H1 (cell line): Measurements from ENCODE around the gene FEM1C. TPM values are rescaled to one million over a fixed set of nuclear protein-coding genes. Genes with fewer than 3 reads are reported as not detected.

Experiments used
- CTCF ChIA-PET: fragments of 300-600 bp; sonication (Branson Sonifier 250); formaldehyde crosslinking; loops from one replicate; lab custom pipeline; 2021; ENCODE audit not compliant: partially characterized antibody; lab: Charles Lee
- POLR2A ChIA-PET: fragments of 300-600 bp; sonication (Branson Sonifier 250); formaldehyde crosslinking; loops from one replicate; lab custom pipeline; 2021; ENCODE audit warnings: inconsistent platforms; ENCODE audit not compliant: partially characterized antibody; lab: Charles Lee
- DNase-seq, 2 experiments: peaks; one replicate each; pipeline versions ENCODE4 v3.0.0 to v3.0.0-alpha.2; 2010 to 2022; ENCODE audit warnings: low spot score in 2 of 2, low read depth in 1 of 2, mixed read lengths in 1 of 2
- FAIRE-seq: peaks from 2 replicates; lab custom pipeline; 2011; peaks lifted over from hg19 to GRCh38; lab: Jason Lieb, UNC
- H2AFZ ChIP-seq: 2 replicates; pipeline ENCODE4 v1.8.1; 2012; ENCODE audit warnings: low read length, inconsistent platforms
- H2AK5ac ChIP-seq: 2 replicates; pipeline ENCODE4 v1.6.1; 2013; ENCODE audit warnings: low read depth, low read length
- H2BK120ac ChIP-seq: replicated peaks from 2 replicates; pipeline ENCODE3; 2013; ENCODE audit warnings: low read depth, low read length, inconsistent platforms
- H2BK12ac ChIP-seq: 2 replicates; pipeline ENCODE4 v1.6.1; 2013; ENCODE audit warnings: low read depth, low read length
- H2BK15ac ChIP-seq: 2 replicates; pipeline ENCODE4 v1.6.1; 2013; ENCODE audit warnings: low read length
- H2BK20ac ChIP-seq: 2 replicates; pipeline ENCODE4 v1.6.1; 2013; ENCODE audit warnings: low read length
- H2BK5ac ChIP-seq: 2 replicates; pipeline ENCODE4 v1.6.1; 2013; ENCODE audit warnings: low read depth, low read length
- H3K14ac ChIP-seq: 2 replicates; pipeline ENCODE4 v1.6.1; 2013; ENCODE audit warnings: inconsistent platforms; ENCODE audit not compliant: insufficient read length
- H3K18ac ChIP-seq: 2 replicates; pipeline ENCODE4 v1.6.1; 2013; ENCODE audit warnings: low read length; ENCODE audit errors: extremely low read depth
- H3K23ac ChIP-seq: 2 replicates; pipeline ENCODE4 v1.6.1; 2013; ENCODE audit warnings: inconsistent platforms; ENCODE audit not compliant: insufficient read length
- H3K23me2 ChIP-seq: 2 replicates; pipeline ENCODE4 v1.6.1; 2013; ENCODE audit warnings: low read depth, low read length
- H3K27ac ChIP-seq: 2 replicates; pipeline ENCODE4 v1.6.1; 2011; ENCODE audit warnings: low read depth, low read length, inconsistent platforms
- H3K27me3 ChIP-seq, 4 experiments: replicated peaks in 1 of 4; 1 replicate in 1 of 4; 2 replicates in 3 of 4; pipeline versions ENCODE4 v1.6.1 to v1.8.1; 2011 to 2013; ENCODE audit warnings: low read length in 3 of 4, mild to moderate bottlenecking in 3 of 4, inconsistent platforms in 2 of 4, mixed read lengths in 2 of 4, moderate library complexity in 1 of 4; ENCODE audit not compliant: control insufficient read depth in 3 of 4, insufficient read depth in 3 of 4; ENCODE audit errors: extremely low read depth in 1 of 4
- H3K36me3 ChIP-seq, 4 experiments: 2 replicates each; pipeline versions ENCODE4 v1.6.1 to v1.8.1; 2011 to 2013; ENCODE audit warnings: mild to moderate bottlenecking in 4 of 4, low read length in 3 of 4, moderate library complexity in 2 of 4, control low read depth in 1 of 4, inconsistent platforms in 1 of 4; ENCODE audit not compliant: insufficient read depth in 4 of 4, control insufficient read depth in 2 of 4
- H3K4ac ChIP-seq: replicated peaks from 2 replicates; pipeline ENCODE3; 2013; ENCODE audit warnings: low read length, low read depth, mixed read lengths, inconsistent platforms; ENCODE audit not compliant: insufficient read length
- H3K4me1 ChIP-seq, 4 experiments: replicated peaks in 1 of 4; 1 replicate in 1 of 4; 2 replicates in 3 of 4; pipeline versions ENCODE4 v1.6.1 to v1.8.1; 2011 to 2013; ENCODE audit warnings: low read length in 3 of 4, inconsistent platforms in 2 of 4, mixed read lengths in 1 of 4; ENCODE audit not compliant: insufficient read depth in 4 of 4, control insufficient read depth in 3 of 4
- H3K4me2 ChIP-seq, 2 experiments: 2 replicates each; pipeline versions ENCODE4 v1.6.1 to v1.8.1; 2011 to 2013; ENCODE audit warnings: low read depth in 2 of 2, low read length in 2 of 2, control low read depth in 1 of 2, inconsistent platforms in 1 of 2, mild to moderate bottlenecking in 1 of 2; ENCODE audit not compliant: insufficient read depth in 1 of 2
- H3K4me3 ChIP-seq, 4 experiments: fragments of 200-600, 300-600 bp in 1 of 4; sonication (generic), shearing (Covaris generic), sonication (Bioruptor Twin) in 1 of 4; 2 replicates each; pipeline versions ENCODE4 v1.5.1 to v1.8.1; 2011 to 2016; ENCODE audit warnings: low read length in 4 of 4, low read depth in 3 of 4, control low read depth in 2 of 4, inconsistent platforms in 2 of 4, mild to moderate bottlenecking in 2 of 4, mixed read lengths in 1 of 4, moderate library complexity in 1 of 4; ENCODE audit not compliant: insufficient read depth in 2 of 4; ENCODE audit errors: extremely low read depth in 1 of 4
- H3K56ac ChIP-seq: replicated peaks from 2 replicates; pipeline ENCODE3; 2013; ENCODE audit warnings: low read depth, mild to moderate bottlenecking, mixed read lengths, low read length, inconsistent platforms; ENCODE audit not compliant: insufficient read length
- H3K79me1 ChIP-seq: 2 replicates; pipeline ENCODE4 v1.6.1; 2013; ENCODE audit warnings: low read depth, low read length, control low read depth
- H3K79me2 ChIP-seq, 2 experiments: 2 replicates each; pipeline versions ENCODE4 v1.6.1 to v1.8.1; 2012 to 2013; ENCODE audit warnings: low read length in 2 of 2, mild to moderate bottlenecking in 2 of 2, inconsistent platforms in 1 of 2; ENCODE audit not compliant: insufficient read depth in 2 of 2, control insufficient read depth in 1 of 2
- H3K9ac ChIP-seq, 4 experiments: replicated peaks in 1 of 4; 1 replicate in 1 of 4; 2 replicates in 3 of 4; pipeline versions ENCODE4 v1.6.1 to v1.8.1; 2011 to 2013; ENCODE audit warnings: low read depth in 3 of 4, low read length in 3 of 4, control low read depth in 2 of 4, mild to moderate bottlenecking in 2 of 4, moderate library complexity in 2 of 4, inconsistent platforms in 1 of 4; ENCODE audit errors: extremely low read depth in 1 of 4
- H3K9me3 ChIP-seq, 2 experiments: 2 replicates each; pipeline versions ENCODE4 v1.6.1 to v1.8.1; 2012 to 2013; ENCODE audit warnings: mild to moderate bottlenecking in 2 of 2, moderate library complexity in 2 of 2, control low read depth in 1 of 2, inconsistent platforms in 1 of 2, low read depth in 1 of 2, low read length in 1 of 2, mixed read lengths in 1 of 2; ENCODE audit not compliant: insufficient read depth in 2 of 2
- H4K20me1 ChIP-seq, 2 experiments: replicated peaks in 1 of 2; 2 replicates each; pipeline versions ENCODE3 to v1.8.1; 2011 to 2013; ENCODE audit warnings: inconsistent platforms in 2 of 2, low read length in 2 of 2, mild to moderate bottlenecking in 1 of 2; ENCODE audit not compliant: insufficient read depth in 2 of 2, control insufficient read depth in 1 of 2
- H4K5ac ChIP-seq: 2 replicates; pipeline ENCODE4 v1.6.1; 2013; ENCODE audit warnings: low read length, low read depth, mixed read lengths, inconsistent platforms; ENCODE audit not compliant: insufficient read length
- H4K8ac ChIP-seq: 2 replicates; pipeline ENCODE4 v1.8.0; 2013; ENCODE audit warnings: mild to moderate bottlenecking, moderate library complexity, low read length, inconsistent platforms; ENCODE audit not compliant: insufficient read depth; ENCODE audit errors: extremely low read depth
- H4K91ac ChIP-seq: replicated peaks from 2 replicates; pipeline ENCODE3; 2013; ENCODE audit warnings: low read length, mixed read lengths, inconsistent platforms; ENCODE audit not compliant: insufficient read length
- ATF3 ChIP-seq: IDR thresholded peaks from 2 replicates; pipeline ENCODE4 v1.6.1; 2011; ENCODE audit warnings: low read depth, mild to moderate bottlenecking, low read length; ENCODE audit not compliant: insufficient read depth
- YY1 ChIP-seq: IDR thresholded peaks from 2 replicates; pipeline ENCODE4 v1.6.1; 2011; ENCODE audit warnings: low read depth, mild to moderate bottlenecking, low read length
- WGBS, 2 experiments: shearing (Covaris generic) in 1 of 2; methylation state at CpG; one replicate each; pipeline versions ENCODE4 v1.1.6 to v1.1.7; 2013 to 2015; ENCODE audit warnings: low lambda C conversion rate in 2 of 2, mixed read lengths in 2 of 2, inconsistent platforms in 1 of 2, low coverage in 1 of 2, missing lambda C conversion rate in 1 of 2; ENCODE audit not compliant: insufficient replicate concordance in 2 of 2, insufficient coverage in 1 of 2, insufficient read length in 1 of 2; ENCODE audit errors: extremely low coverage in 1 of 2, missing lambda C conversion rate in 1 of 2; 5-methylcytosine and 5-hydroxymethylcytosine counted together
- polyA plus RNA-seq, 7 experiments: library from polyadenylated mRNA; depleted of rRNA in 3 of 7; stranded (reverse) in 5 of 7; unstranded in 2 of 7; fragments of >200 nt in 5 of 7; fragments of 200-250 nt in 2 of 7; gene quantifications; 1 replicate in 5 of 7; 2 replicates in 1 of 7; 4 replicates in 1 of 7; pipeline versions ENCODE4 v1.2.1 to v1.2.3, GENCODE V29; 2011 to 2013; ENCODE audit warnings: missing spikeins in 2 of 7, mixed read lengths in 2 of 7
- total RNA-seq: library from RNA; stranded (reverse); fragmentation: NEBNext Ultra II Directional; extraction: Animal tissue kit (Norgen Biotek cat#: 25700); gene quantifications from 2 replicates; pipeline ENCODE4 v1.2.1, GENCODE V29; 2021

The FEM1C gene
- total and polyA plus RNA-seq, 2 of the 8 experiments (the other 6 are each of a cell fraction or from before 2014, with no cell fraction given) = 4.4 to 17.7 TPM

- H3K23ac ChIP-seq = no peak overlapping the region
- H3K4ac ChIP-seq = no peak overlapping the region
- H3K56ac ChIP-seq = no peak overlapping the region
- H2AK5ac ChIP-seq = no peak overlapping the region
- H3K23me2 ChIP-seq = peaks cover 6% of the 10 kb centered on the region
- H3K9me3 ChIP-seq = peaks cover 9 to 15% of the 10 kb centered on the region in 2 experiments
- ChIA-PET POLR2A (interaction anchor here (0.6 to 3.2 kb wide), 8 partner anchors 12 to 247 kb away, joined by 3 to 18 read pairs (median 4); partner anchors contain the start of gene CCDC112), CTCF (interaction anchor here (0.8 to 1.2 kb wide), 3 partner anchors 8 to 305 kb away, joined by 3 read pairs; no protein-coding TSS in a partner anchor)
- no peak for TF ChIP-seq ATF3
- 0 out of 2 replicates have a peak, but pooled peaks have one; percentile 46 for TF ChIP-seq YY1
- H2BK120ac ChIP-seq = no peak overlapping the region
- H2BK15ac ChIP-seq = no peak overlapping the region
- no peak overlapping the region for H2AFZ ChIP-seq
- H4K20me1 ChIP-seq = peaks cover 8 to 20% of the 10 kb centered on the region in 2 experiments
- H3K27ac ChIP-seq = no peak overlapping the region
- H3K14ac ChIP-seq = no peak overlapping the region
- peak overlapping the region; percentile 81 to 97 (median 90); a peak in 7 of 8 replicates for H3K4me3 ChIP-seq
- no peak overlapping the region for H2BK20ac ChIP-seq
- peak overlapping the region in 3 of 4 experiments; percentile 35 to 96 (median 43); a peak in 4 of 7 replicates for H3K9ac ChIP-seq
- peak overlapping the region; percentile 89 to 97 for H3K4me2 ChIP-seq
- H4K91ac ChIP-seq = no peak overlapping the region
- H3K36me3 ChIP-seq = peaks cover 0 to 31% (median 2%) of the 10 kb centered on the region in 4 experiments; a peak in 3 of 8 replicates
- peaks cover 2% of the 10 kb centered on the region; the same call in 1 of the 2 replicates for H3K79me1 ChIP-seq
- H3K4me1 ChIP-seq = peaks cover 0 to 7% (median 2%) of the 10 kb centered on the region in 4 experiments; a peak in 5 of 7 replicates
- FAIRE-seq (no peak), DNase-seq (no peak)
- no peak overlapping the region for H2BK12ac ChIP-seq
- no peaks in the 10 kb centered on the region for H3K27me3 ChIP-seq
- no peak overlapping the region for H3K18ac ChIP-seq
- WGBS, 2 experiments = 81% methylated on average over 10 of the region's 10 CpGs; no CpG with 5 or more reads in 1 of the 2 experiments
- H4K8ac ChIP-seq = peak overlapping the region; percentile 58; the same call in 1 of the 2 replicates
- H3K79me2 ChIP-seq = peaks cover 14 to 63% of the 10 kb centered on the region in 2 experiments
- no peak overlapping the region for H4K5ac ChIP-seq
- no peak overlapping the region for H2BK5ac ChIP-seq
Measured at GRCh38 chr5:115542651-115543364, 1.8 kb downstream of the FEM1C start.
